HG02798 (cell line): ENCODE measurements around the gene LRR1.

Experiments used
- ATAC-seq: cut with Tn5 transposase; IDR thresholded peaks from one replicate; pipeline ENCODE4 v1.9.1; 2021; ENCODE audit warnings: mild to moderate bottlenecking; ENCODE audit not compliant: unreplicated experiment, poor library complexity

The LRR1 gene, protein sequence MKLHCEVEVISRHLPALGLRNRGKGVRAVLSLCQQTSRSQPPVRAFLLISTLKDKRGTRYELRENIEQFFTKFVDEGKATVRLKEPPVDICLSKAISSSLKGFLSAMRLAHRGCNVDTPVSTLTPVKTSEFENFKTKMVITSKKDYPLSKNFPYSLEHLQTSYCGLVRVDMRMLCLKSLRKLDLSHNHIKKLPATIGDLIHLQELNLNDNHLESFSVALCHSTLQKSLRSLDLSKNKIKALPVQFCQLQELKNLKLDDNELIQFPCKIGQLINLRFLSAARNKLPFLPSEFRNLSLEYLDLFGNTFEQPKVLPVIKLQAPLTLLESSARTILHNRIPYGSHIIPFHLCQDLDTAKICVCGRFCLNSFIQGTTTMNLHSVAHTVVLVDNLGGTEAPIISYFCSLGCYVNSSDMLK

DNA sequence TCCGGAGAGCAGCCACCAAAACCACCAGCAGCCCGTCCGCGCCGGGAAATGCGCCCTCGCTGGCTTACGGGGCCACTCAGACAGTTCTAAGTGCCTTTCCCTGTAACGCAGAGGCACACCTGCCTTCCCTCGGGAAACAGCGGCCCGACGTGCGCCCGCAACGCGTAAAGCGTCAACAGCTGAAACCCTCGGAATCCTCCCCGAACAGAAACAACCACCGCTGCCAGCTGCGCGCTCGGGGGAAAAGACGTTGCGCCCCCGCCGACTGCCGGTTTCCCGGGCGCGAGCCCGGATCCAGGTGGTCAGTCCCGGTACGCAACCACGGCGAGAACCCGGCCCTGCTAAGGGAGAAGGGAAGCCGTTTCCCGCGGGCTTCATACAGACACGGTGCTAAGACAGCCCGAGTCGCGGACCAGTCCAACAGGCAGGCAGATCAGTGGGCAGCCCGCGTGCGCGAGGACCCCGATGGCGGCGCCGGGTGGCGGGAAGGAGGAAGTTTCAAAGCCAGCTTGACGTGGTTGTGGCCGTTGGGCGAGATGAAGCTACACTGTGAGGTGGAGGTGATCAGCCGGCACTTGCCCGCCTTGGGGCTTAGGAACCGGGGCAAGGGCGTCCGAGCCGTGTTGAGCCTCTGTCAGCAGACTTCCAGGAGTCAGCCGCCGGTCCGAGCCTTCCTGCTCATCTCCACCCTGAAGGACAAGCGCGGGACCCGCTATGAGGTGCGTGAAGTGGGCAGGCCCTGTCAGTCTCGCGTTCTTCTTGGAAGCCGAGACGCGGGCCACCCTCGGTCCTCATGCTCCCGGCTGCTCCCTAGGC is at the start of gene LRR1:
TSS of gene LRR1 (plus strand) at position 456 of the 816 bp plus-strand sequence. CDS start at position 537, 81 bp downstream.
- peak; percentile 65 for ATAC-seq

DNA sequence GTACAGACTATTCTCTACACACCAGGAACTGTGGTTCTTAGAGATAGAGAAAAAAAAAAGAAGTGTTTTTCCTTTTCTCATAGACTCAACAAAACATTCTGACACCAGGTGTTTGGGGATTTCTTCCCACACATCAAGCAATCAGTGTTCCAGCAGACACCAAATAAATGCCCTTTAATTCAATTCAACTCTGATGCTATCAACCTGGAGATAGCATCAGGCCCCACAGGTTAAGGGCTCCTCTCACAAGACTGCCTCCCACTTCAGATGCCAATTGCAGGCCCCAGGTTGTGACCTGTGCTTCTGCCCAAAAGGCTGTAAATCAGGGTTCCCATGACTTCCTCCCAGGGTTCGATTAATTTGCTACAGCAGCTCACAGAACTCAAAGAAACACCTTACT is 49.3 kb upstream of the LRR1 start:
- ATAC-seq: no peak

DNA sequence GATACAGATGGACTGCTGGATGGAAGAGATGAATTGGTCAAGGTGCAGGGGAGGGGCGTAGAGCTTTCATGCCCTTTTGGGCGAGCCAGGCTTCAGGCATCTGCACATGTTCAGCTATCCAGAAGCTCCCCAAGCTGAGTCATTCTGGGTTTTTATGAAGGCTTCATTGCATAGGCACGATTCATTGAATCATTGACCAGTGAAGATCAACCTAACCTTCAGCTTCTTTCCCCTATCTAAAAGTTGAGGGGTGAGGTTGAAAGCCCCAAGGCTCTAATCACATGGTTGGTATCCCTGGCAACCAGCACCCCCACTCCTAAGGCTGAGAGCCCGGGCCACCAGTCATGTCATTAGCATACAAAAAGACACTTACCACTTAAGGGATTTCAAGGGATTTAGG is 48.9 kb upstream of the LRR1 start:
- ATAC-seq: no peak

DNA sequence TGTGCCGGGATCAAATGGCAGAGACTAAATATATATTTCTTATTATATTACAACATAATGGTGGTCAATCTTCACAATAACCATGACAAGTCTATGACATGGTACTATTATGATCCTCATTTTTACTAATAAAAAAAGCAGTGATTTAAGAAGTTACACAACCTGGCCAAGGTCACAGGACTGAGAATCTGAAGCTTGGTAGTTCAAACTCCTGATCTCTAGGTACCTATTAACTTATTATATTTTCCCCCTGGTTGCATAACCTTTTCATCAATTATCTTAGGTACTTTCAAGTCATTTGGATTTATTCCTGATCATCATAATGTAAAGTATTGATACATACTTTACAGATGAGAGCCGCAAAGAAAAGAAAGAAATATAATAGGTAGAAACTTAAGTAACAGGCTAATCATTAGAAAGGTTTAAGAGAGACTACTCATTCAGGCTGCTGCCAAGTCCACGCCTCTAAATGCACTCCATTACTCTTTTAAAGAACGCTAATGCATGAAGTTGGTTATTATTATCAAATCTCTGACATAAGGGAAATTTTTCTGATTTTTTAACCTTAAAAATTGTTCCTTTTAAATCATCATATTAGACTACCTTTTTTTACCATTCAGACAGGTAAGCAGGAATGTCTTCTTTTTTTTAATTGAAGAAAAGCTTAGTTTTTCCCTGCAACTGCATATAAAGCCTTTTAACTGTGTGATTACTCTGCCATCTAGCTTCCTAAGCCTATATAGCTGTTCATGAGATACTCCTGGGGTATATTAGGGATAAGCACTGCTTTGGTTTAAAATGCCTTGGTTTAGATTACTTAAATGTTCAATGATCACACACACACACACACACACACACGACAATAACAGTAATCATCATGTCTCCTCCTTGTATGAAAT is 48.2 kb upstream of the LRR1 start:
- no peak for ATAC-seq

DNA sequence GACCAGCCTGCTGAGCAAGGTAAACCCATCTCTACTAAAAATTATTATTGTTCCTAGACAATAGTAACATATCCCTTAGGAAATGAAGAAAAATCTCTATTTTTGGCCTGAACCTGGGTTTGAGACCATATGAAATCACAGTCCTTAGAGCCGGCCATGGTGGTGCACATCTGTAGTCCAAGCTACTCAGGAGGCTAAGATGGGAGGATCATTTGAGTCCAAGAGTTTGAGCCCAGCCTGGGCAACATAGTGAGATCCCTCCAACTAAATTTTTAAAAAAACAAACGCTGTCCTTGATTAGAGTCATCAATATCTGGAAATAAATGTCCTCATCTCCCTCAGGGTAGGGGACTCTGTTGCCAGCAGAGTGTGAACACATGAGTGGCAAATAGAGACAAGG is 47.2 kb upstream of the LRR1 start:
- ATAC-seq: no peak

DNA sequence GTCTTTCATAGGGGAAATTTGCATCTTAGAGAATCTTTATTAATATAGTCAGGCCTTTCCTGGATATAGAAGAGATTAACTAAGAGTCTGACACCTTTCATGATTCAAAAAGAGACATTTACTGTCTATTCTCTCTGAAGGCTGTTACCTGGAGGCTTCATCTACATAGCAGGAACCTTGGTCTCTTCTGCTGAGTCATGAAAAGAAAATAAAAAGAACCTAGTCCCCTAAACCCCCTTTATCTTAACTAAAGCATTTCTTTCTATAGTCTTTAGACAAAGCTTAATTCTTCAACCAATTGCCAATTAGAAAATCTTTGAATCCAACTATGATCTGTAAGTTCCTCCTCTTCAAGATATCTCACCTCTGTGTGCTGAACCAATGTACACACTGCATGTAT is 45.6 kb upstream of the LRR1 start:
- ATAC-seq: no peak

DNA sequence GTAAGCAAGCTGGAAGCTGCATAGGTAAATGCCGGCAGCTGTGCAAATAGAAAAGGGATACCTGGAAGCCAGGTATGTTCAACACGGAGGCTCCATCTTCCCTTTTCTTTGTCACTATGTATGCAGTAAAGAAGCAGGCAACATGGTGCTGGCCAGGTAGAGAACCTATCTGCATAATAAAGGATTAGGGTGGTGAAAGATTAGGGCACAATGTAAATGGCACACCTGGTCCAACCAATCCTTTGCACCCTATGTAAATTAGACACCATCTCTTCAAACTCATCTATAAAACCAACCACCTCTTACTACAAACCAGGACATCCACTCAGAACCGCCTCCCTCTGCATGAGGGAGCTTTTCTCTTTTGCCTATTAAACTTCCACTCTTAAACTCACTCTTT is 44.8 kb upstream of the LRR1 start:
- ATAC-seq: no peak

DNA sequence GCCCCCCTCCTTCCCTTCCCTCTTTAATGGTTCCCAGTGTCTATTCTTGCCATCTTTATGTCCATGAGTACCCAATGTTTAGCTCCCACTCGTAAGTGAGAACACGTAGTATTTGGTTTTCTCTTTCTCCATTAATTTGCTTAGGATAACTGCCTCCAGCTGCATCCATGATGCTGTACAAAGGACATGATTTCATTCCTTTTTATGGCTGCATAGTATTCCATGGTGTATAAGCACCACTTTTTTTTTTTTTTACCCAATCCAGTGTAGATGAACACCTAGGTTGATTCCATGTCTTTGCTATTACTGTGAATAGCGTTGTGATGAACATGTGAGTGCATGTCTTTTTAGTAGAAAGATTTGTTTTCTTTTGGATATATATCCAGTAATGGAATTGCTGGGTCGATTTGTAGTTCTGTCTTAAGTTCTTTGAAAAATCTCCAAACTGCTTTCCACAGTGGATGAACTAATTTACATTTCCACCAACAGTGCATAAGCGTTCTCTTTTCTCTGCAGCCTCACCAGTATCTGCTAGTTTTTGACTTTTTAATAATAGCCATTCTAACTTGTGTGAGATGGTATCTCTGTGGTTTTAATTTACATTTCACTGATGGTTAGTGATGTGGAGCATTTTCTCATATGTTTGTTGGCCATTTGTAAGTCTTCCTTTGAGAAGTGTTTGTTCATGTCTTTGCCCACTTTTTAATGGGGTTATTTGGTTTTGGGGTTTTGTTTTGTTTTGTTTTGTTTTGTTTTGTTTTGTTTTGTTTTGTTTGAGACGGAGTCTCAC is 38.6 kb upstream of the LRR1 start:
- ATAC-seq: no peak

DNA sequence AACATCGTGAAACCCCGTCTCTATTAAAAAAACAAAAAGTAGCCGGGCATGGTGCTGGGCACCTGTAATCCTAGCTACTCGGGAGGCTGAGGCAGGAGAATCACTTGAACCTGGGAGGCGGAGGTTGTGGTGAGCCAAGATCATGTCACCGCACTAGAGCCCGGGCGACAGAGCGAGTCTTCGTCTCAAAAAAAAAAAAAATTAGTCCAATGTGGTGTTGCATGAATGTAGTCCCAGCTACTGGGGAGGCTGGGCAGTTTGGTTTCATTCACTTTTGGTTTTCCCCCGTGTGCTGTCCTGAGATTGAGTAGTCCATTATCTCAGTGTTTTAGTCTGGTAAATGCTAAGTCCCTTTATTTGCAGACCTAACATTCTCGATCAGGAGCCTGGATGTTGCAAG is 32.0 kb upstream of the LRR1 start:
- ATAC-seq: no peak

DNA sequence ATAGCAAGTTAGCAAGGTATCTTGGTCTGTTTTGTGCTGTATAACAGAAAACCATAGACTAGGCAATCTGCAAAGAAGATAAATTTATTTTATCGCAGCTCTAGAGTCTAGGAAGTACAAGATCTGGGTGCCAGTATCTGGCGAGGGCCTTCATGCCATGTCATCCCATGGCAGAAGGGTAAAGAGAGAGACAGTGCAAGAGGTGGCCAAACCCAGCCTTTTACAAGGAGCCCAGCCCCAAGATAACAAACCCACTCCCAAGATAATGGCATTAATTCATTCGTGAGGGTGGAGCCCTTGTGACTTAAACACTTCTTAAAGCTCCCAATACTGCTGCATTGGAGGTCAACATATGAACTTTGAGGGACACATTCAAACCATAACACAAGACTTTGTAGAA is 29.5 kb upstream of the LRR1 start:
- ATAC-seq: no peak

DNA sequence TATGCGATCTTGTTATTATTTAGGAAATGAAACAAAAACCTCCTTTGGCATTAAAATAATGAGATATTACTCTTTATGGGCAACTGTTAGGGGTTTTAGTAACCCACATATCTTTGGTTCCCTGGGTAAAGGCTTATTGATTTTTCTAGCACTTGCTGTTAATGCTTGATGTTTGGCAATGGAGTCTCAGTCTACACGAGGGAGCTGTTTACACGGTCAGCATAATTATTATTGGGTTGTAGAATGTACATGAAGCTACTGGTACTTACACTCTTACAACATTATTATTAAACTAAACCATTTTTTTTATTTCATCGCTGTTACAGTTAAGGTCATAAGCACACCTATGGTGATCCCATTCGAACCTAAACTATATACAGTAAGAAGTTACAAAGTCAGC is 24.7 kb upstream of the LRR1 start:
- no peak for ATAC-seq

DNA sequence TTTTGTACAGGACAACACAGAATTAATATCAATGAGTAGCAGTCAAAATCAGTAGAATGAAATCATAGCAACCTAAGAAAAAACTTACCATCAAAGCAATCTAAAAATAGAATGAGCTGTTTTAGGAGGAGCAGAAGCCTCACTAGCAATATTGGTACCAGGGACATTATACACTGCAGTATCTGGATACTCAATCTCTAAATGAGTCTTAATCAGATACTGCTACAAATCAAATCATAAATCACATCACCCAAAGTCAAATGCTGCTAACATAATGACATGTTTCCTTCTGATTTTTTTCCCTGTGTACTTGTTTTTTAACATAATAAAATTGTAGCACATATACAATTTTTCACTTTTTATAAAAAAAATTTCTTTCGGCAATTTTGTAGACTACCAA is 20.6 kb upstream of the LRR1 start:
- ATAC-seq: no peak

DNA sequence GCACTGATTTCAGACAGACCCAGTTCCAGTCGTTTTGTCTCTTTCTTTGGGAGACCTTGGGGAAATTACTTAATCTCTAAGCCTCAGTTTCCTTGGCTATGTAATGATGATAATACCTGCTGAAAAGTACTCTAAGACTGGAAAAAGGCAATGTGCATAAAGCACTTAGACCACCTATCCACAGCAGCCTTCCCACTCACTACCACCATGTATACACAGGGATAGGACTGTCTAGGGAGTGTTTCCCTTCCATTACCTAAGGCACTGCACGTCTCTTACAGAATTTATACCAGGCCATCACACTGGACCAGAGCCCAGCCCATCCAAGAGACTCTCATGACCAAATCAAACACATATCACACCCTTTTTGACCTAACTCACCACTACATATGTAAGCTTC is 18.9 kb upstream of the LRR1 start:
- ATAC-seq: no peak

DNA sequence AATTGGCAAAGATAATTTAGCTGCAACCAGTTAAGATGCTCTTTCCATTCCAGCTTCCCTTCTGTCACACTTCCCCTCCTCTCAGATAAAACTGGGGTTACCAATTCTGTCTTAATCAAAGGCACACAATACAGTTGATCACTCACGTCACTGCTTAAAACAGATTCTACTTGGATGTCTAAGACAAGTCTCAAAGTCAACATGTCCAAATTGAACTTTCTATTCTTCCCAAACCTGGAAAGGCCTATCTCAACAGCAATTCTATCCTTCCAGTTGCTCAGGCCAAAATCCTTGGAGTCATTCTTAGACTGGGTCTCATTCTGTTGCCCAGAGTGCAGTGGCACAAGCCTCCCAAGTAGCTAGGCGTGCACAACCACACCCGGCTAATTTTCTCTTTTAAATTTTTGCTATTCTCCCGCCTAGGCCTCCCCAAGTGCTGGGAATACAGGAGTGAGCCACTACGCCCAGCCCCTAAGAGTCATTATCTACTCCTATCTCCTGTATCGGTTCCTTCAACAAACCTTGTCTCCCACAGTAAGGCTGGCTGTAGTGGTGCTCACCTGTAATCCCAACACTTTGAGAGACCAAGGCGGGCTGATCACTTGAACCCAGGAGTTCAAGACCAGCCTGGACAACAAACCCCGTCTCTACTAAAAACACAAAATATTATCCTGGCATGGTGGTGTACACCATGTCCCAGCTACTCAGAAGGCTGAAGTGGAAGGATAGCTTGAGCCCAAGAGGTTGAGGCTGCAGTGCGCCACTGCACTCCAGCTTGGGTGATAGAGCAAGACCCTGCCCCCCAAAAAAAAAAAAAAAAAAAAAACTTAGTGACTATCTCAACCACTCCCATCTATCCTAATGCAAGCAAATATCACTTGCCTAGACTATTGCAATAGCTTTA is 17.3 kb upstream of the LRR1 start:
- ATAC-seq: no peak

DNA sequence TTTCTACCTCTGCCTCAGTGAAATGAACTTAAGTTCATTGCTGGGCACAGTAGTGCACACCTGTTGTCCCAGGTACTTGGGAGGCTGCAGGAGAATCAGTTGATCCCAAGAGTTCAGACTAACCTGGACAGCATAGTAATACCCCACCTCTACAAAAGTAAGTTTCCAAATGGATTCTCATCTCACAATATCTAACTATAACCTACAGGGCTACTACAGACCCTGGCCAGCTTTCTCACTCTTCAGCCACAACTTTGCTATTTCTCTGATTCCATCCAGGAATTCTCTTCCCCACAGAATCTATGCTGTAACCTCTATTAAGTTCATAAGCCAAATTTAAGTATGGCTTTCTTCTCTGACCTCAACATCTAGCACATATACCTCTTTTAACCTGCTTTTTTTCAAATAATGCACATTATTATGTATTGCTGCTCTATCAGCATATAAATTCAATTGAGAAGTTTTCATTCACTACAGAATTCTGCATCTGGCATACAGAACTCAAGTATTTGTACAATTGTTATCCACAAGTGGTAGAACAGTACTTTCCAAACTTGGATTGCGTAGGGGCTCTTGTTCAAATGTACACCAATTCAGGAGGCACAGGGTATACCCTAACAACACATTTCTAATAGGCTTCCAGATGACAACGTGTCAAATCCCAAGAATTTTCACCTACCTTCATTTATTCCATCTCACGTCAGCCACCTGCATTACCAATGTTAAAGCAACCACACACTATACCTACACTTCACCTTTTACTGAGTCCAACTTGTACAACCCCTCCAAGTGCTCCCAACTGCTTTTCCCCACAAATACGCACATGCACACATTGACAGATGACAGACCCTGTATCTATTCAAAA is 16.4 kb upstream of the LRR1 start:
- no peak for ATAC-seq

DNA sequence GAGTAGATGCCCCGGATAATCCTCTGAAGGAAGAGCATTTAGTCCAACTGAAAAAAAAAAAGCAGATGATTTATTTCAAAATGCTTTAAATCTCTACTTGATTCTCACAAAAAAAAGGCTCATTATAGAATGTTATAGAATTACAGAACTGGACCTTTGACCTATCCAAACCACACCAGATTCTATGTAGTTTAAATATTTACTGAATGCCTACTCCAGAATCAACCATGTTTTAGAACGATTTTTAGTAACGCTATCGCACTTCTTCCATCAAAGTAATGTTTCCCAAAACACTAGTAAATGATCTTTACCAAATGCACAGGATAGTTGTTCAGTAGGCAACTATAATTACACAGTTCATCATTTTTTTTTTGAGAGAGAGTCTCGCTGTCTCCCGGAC is 15.1 kb upstream of the LRR1 start:
- ATAC-seq: no peak

DNA sequence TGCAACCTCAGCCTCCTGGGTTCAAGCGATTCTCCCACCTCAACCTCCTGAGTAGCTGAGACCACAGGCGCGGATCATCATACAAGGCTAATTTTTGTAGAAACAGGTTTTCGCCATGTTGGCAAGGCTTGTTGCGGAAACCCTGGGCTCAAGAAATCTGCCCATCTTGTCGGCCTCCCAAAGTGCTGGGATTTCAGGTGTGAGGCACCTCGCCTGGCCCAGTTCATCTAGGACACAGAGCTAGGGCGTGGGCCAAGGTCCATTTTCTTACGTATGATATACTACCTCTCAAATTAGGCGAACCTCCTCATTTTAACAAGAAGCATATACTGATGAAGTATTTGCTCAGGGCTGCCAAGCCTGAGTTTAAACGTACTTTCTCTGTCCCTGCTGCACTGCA is 14.7 kb upstream of the LRR1 start:
- no peak for ATAC-seq
